HS-27A (cell line): ENCODE results near the gene OCIAD2.
"Not testable (repeated sequence)": the region's sequence is repeated elsewhere in the genome, so short reads cannot be mapped to it uniquely, and the experiment has no call there.

ENCODE experiments used
- DNase-seq: peaks from one replicate; pipeline ENCODE4 v3.0.0-alpha.2; 2012; ENCODE audit warnings: low read depth, missing footprints

The OCIAD2 gene

DNA sequence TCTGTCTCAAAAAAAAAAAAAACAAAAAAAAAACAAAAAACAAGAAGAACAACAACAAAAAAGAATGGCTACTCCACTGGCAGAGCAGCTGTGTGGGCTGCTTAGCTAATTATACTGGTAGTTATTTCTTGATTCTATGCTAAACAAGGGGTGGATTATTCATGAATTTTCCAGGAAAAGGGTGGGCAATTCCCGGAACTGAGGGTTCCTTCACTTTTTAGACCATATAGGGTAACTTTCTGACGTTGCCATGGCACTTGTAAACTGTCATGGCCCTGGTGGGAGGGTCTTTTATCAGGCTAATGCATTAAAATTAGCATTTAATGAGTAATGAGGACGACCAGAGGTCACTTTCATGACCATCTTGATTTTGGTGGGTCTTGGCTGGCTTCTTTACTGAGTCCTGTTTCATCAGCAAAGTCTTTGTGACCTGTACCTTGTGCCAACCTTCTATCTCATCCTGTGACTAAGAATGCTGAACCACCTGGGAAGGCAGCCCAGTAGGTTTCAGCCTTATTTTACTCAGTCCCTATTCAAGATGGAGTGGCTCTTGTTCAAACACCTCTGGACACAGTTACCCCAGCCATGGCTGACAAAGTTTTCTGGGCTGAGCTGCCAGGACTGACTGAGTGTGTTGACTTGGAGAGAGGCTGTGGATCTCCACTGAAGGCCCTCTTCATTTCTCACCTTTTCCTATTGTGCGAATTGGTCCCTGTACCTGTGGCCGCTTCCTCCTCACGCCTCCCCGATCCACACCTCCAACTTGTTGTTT, 1.3 kb upstream of the OCIAD2 start:
- no peak for DNase-seq

DNA sequence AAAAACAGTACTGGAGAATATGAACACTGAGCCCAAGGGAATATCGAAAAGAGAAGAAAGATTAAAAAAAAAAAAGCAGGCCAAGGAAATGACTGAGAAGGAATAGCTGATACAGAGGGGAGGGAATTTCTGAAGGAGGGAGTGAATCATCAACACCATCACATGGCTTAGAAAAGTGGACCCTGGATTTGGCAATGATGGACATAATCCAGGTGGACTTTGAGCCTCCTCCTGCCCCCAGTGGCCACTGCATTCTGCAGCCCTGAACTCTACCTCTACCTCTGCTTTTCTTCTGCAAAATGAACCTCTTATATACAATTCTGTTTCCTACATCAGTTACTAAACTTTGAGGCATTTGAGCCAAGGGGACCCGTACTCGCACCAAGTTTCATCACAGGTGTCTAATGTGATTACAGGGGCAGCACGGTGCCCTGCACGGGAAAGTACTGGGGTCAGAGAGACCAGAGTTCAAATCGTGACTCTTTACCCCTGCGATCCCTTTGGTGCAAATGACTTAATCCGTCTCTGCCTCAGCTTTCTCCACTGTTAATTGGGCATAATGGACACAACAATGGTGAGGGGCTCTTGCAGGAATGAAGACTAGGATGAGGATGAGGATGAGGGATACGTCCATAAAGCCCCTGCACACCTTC, 1.1 kb downstream of the OCIAD2 start:
- DNase-seq: no peak

DNA sequence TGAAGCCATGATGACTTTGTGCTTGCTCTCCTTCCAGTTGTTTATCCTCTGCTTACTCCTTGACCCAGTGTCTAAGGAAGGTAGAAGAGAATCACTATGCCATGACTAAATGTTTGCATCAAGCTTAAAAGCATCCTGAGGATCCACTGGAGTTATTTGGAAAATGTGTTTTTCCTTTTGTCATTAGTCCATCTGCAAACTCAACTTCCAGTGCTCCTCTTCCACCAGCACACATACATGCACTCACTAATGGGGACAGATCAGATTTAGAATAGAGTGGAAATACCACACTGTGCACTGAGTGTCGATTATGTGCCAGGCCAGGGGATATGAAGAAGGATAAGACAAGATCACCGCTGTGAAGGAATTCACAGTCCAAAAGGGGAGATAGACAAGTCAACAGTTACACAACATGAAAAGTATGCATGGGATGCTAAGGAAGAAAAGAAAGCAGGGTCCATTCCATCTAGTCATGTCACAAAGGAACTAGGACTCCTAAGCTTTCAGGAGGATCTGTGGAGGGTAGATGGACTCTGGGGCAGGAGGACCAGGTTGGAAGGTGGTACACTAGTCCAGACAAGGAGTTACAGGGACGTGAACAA, 1.9 kb downstream of the OCIAD2 start:
- no peak for DNase-seq

DNA sequence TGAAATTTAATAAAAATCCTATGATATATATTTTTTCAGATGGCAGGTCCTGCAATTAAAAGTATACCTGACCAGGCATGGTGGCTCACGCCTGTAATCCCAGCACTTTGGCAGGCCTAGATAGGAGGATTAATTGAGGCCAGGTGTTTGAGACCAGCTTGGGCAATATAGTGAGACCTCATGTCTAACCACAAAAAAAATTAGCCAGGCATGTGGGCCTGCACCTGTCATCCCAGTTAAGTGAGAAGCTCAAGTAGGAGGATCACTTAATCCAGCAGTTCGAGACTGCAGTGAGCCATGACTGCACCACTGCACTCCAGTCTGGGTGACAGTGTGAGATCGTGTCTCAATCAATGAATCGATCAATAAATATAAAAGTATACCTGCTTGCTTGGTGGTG, 2.5 kb downstream of the OCIAD2 start:
- DNase-seq: no peak

DNA sequence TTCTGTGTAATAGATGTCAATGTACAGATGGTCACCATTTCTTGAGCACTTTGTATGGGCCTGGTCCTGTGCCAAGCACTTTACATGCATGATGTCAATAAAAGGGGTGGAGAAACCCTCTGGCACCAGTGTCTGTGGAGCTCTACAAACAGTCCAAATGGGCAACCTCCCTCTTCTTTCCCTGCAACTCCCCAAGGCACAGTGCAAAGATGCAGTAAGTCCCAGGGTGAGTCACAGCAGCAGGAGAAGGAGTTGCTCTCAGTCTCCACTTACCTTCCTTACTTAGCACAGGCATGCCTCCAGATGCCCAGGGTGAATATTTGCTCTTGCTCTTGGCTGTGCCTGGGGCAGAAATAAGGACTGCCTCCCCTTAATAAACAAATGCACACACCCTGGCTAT, 4.3 kb downstream of the OCIAD2 start:
- DNase-seq: no peak

DNA sequence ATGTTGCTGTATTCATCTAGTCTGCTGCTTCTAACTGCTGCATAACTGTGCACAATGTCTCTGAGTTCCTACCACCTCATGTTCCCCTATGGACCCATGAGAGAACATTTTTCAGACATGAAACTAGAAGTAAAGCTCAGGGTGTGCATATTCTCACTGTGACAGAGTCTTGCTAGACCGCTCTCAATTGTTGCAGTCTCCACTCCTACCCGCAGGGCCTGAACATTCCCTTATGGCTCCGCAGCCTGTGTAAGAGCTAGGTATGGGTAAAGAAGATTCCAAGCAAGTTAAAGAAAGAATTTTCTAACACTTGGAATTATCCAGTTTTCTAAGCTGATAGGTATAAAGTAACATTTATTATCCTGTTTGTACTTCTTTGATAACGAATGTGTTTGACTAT, 5.4 kb downstream of the OCIAD2 start:
- DNase-seq: no peak

DNA sequence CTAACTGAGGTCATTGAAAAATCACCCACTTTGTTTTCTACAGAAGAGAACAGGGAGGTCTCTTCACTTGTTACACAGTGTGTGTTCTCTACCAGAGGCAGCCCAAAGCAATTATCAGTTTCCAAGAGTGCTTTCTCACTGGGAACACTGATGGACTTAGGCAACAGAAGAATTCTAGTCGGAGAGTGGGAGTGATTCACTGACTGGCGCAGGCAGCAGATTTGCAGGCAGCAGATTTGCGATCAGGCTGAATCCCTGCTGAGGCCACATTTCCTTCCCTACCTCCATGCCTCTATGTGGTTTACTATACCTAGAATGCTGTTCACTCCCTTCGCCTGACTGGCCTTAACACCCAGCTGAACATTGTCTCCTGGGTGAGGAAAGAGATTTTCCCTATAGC, 6.6 kb downstream of the OCIAD2 start:
- no peak for DNase-seq

DNA sequence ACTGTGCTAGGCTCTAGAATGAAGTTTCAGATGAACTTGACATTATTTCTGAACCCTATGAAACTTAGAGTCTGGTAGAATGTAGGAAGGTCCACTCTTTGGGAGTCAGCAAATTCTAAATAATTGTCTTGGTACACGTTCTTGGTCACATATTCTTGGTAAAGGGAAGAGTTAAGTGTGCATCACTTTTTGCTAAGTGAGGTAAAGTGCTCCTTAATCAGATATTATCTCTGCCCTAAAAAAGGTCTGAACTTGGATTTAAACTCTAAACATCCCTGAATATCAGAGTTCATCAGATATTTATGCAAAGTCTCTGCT, 7.2 kb downstream of the OCIAD2 start:
- DNase-seq: no peak

DNA sequence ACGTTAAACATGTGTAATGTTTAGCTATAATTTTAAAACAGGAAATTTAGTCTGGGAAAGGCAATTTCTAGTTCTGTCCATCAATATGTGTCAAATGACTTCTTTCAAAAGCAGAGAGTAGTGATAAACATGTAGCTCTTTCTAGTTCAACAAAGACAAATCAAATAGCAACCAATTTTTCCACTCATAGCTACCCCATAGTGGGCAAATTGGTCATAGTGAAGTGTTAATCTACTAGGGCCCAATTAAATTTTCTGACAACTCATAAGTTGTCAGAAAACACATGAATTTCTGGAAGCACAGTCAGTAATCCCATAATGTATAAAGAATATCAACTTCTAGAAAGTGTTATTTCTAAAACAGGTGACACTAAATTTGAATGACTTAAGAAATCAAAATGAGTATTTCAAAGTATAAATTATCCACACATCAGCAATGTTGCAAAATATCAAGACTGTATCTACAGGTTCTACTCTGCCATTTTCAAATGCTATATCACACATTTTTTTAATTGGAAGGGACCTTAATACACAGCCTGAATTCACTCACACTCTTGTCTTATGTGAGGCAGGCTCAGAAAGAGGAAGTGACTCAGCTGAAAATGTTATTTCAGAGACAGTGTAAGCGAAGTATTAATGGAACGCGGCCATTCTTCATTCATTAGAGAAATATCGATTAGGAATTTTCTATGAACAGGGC, 7.7 kb downstream of the OCIAD2 start:
- no peak for DNase-seq

DNA sequence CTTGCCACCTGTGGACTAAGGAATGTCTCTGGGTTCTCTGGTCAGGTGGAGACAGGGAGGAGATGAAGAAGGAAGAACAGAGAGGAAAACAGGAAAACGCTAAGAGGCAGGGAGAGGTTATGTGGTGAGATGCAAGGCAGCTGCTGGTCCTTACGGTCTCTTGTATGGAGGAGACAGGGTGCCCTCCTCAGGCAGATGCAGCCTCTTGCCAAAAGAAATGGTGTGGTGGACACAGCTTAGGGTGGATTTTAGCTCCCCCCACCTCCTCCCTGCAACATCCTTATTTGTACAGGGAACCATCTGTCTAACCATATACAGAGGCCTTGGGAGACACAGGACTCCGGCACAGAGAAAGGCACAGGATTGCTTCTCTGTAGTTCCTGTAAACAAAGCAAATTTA, 9.7 kb downstream of the OCIAD2 start:
- DNase-seq: no peak

DNA sequence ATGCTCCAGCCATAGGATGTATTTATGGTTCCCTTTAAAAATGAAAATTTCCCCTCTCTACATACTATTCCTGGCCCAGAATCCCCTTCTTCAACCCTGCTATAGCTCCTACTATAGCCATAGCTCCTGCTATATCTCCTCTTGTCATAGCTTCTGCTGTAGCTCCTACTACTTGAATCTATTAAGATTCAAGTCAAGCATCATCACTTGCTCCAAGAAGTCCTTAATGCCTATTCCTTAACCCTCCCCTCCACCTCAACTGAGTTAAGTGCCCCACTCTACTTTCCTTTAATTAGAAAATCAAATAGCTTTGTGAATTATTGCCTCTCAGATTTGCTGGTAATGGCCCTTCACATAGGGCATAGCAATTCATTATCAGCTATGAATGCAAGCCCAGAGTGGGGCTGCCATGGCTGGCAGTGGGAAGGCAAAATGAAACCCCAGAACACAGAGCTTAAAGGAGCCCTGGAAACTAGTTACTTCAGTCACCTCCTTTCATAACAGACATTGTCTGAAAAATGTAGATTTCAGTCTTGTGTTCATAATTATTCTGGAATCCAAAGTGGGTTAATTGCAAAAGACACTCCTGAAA, 15.4 kb downstream of the OCIAD2 start:
- no peak for DNase-seq

DNA sequence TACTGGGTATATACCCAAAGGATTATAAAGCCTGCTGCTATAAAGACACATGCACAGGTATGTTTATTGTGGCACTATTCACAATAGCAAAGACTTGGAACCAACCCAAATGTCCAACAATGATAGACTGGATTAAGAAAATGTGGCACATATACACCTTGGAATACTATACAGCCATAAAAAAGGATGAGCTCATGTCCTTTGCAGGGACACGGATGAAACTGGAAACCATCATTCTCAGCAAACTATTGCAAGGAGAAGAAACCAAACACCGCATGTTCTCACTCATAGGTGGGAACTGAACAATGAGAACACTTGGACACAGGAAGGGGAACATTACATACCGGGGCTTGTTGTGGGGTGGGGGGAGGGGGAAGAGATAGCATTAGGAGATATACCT, 16.8 kb downstream of the OCIAD2 start:
- DNase-seq: not testable (repeated sequence)

DNA sequence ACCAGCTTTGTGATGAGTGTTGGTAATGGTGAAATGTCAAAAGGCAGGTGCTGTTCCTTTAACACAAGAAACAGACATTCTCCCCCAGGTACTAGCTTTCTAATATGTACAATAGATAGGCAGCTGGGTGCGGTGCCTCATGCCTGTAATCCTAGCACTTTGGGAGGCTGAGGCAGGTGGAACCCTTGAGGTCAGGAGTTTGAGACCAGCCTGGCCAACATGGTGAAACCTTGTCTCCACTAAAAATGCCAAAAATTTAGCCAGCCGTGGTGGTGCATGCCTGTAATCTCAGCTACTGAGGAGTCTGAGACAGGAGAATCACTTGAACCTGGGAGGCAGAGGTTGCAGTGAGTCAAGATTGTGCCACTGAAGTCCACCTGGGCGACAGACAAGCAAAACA, 24.9 kb downstream of the OCIAD2 start:
- not testable (repeated sequence) for DNase-seq

DNA sequence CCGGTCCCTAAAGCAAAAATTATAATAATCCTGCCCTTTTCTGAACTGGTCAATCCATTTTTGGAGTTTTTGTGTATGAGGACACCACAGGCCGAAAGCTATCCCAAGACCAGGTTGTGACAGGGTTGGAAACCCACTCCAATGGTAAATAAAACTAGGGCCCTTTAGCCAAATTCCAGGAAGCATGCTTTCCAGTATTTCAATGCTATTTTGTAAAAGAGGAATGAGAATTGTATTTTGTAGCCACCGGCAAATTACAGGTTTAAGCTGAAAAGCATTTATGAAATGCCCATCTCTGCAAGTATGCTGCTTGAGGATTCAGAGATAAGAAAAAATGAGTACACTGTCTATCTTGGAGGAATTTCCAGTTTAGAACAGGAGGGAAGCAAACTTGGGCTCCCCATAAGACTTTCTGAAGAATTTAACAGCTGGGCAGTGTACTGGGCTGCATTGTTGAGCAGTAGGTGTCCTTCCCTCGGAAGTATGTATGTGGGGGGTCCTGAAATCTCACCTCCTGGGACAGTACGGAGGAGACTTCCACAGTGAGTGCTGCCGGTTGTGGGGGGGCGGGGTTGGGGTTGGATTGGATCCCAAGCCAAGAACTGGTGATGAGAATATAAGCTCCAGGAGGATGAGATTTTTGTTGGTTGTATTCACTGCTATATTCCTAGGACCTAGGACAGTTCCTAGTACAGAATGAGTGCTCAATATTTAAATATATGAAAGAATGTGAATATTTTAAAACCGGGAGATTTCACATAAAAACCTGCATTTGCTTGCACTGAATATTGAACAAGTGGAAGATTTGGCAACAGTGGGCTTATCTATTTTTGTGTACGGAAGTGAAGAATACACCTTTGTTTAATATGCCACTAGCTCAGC, 26.8 kb downstream of the OCIAD2 start:
- DNase-seq: no peak

DNA sequence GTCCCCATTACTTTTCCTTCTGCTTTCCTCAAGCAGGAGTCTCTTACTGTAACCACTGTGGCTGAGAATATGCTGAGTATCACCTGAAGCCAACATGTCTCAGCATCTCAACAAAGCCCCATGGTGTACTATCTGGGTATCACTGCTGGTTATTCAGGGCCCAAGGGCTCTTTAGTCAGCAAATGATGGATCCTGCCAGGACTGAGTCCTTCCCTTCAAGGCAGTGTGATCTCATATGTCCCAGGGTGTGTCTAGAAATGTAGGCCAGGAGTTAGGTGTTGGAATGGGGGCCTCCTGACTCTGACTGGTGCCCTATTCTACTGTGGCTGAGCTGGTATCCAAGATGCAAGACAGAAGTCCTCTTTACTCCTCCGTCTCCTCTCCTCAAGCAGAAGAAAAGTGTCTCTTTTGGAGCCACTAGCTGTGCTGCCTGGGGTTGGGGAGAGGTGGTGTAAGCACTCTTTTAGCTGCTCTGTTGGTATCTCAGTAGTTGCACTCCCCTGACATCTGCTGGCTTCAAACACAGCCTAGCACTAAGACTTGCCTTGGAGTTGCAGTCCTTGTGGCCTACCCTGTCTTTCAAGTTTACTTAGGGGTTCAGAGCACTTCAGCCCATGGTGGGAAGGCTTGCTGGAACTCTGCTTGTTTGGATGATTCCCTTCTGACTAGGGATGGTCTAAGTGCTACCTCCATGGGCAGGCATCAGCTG, 28.6 kb downstream of the OCIAD2 start:
- no peak for DNase-seq

DNA sequence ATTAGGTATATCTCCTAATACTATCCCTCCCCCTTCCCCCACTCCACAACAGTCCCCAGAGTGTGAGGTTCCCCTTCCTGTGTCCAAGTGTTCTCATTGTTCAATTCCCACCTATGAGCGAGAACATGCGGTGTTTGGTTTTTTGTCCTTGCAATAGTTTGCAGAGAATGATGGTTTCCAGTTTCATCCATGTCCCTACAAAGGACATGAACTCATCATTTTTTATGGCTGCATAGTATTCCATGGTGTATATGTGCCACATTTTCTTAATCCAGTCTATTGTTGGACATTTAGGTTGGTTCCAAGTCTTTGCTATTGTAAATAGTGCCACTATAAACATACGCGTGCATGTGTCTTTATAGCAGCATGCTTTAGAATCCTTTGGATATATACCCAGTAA, 41.9 kb downstream of the OCIAD2 start:
- not testable (repeated sequence) for DNase-seq

DNA sequence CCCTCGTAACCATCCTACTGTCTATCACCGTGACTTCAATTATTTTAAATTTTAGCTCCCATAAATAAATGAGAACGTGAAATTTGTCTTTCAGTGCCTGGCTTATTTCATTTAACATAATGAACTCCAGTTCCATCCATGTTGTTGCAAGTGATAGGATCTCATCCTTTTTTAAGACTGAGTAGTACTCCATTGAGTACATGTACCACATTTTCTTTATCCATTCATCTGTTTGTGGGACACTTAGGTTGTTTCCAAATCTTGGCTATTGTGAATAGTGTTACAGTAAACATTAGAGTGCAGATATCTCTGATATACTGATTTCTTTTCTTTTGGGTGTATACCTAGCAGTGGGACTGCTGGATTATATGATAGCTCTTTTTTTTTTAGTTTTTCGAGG, 42.8 kb downstream of the OCIAD2 start:
- no peak for DNase-seq

DNA sequence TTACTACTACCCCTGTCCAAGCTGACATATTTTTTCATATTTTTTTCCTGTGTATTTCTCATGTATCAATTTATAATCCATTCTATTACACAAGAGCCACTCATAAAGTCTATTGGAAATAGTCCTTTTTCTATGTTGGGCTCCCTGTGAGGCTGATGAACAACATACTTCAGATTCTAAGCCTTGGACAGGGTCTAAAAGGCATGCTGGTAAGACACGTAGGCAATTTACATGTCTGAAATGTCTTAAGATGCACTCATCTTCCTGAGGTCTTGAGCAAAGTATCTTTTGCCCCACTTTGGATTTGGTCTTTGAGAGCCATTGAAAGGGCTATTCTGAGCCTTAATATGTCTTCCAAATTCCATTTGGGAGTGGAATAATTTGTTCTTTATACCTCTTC, 43.9 kb downstream of the OCIAD2 start:
- DNase-seq: no peak

DNA sequence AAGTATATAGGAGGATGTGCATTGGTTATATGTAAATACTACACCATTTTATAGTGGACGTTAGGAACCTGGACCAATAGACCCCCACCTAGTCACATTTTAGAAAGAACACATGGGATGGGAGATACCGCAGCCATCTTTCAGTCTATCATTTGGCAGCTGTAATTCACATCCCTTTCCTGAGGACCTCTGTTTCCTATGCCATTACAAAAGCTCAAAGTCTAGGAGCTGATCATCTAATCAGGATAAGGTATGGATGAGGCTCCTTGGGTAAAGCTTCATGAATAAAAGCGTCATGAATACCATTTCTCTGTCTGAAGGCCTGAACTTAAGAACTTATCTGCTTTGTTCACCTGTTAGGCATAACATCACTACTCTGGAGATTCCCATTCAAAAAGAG, 44.5 kb downstream of the OCIAD2 start:
- DNase-seq: no peak

DNA sequence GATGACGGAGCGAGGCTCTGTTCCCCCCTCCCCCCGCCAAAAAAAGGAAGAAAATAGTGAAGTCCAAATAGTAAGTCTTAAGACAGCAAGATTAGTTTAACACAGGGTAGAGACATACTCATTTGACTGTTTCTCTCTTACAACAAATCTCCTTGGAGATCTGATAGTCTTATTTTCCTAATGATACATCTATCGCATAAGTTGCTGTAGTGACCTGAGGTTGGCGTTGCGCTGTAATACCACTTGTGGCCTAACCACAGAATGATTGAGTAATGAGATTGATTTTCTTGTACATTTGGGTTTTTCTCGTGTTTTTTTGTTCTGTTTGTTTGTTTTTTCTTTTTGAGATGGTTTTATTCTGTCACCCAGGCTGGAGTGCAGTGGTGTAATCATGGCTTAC, 48.4 kb downstream of the OCIAD2 start:
- DNase-seq: no peak

DNA sequence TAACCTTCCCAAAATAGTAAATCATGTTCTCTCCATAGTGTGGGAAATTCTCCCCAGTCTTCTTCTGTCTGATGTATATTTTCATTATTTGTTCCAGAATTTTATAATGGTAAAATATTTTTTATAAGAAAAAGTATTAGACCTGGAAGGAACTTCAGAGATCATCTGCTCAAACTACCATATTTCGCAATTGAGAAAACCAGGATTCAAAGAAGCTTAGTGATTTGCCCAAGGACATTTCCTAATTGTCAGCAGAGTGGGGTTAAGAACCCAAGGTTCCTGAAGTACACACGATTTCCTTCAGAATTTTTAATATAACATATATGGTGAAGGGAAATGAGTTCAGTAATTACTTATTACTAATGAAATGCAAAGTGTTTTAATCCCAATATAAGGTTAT, 51.6 kb downstream of the OCIAD2 start:
- no peak for DNase-seq
